ENCODE results near the gene ARHGAP29. TPM values are rescaled to one million over a fixed set of nuclear protein-coding genes. Genes with fewer than 3 reads are reported as not detected.
"Not testable (repeated sequence)": the region's sequence is repeated elsewhere in the genome, so short reads cannot be mapped to it uniquely, and the experiment has no call there.

ARHGAP29 gene
- polyA plus RNA-seq, 1 experiment, result 30.4 TPM

- POLR2A ChIA-PET, result no interaction called here
These were observed 58.5 kb downstream of the ARHGAP29 start for GRCh38 chr1:94178901-94179300.

GRCh38 chr1:94169126-94169525 is 68.3 kb downstream of the ARHGAP29 start:
- no peak for DNase-seq (ENCODE audit: low read depth, low spot score)
- no peaks in the 10 kb centered on the region for H3K27me3 ChIP-seq (ENCODE audit: control insufficient read depth, insufficient read depth, low read length)
- no peak for TF ChIP-seq CTCF (IDR thresholded peaks at IDR 0.05; ENCODE audit: low read depth, low read length)
- H3K27ac ChIP-seq (ENCODE audit: low read depth, low read length), result no peak overlapping the region
- no peak overlapping the region for H3K4me3 ChIP-seq (ENCODE audit: low read depth, low read length)
- ChIA-PET CTCF (interaction anchor here (0.5 to 1.1 kb wide), 3 partner anchors 69 to 273 kb away, joined by 5 to 10 read pairs (median 5); no protein-coding TSS in a partner anchor), POLR2A (no interaction called here)
- H3K9me3 ChIP-seq (ENCODE audit: control insufficient read depth, insufficient read depth, low read length), result peaks cover 4% of the 10 kb centered on the region; the same call in 1 of the 2 replicates

More at GRCh38 chr1:94178901-94179300, 58.5 kb downstream of the ARHGAP29 start:
- no peak for DNase-seq (ENCODE audit: low read depth, low spot score)
- H3K9me3 ChIP-seq (ENCODE audit: control insufficient read depth, insufficient read depth, low read length), result no peaks in the 10 kb centered on the region
- no peak overlapping the region for H3K4me3 ChIP-seq (ENCODE audit: low read depth, low read length)
- CTCF ChIA-PET, result interaction anchor here (0.8 to 1.0 kb wide), 3 partner anchors 114 to 157 kb away, joined by 3 to 5 read pairs (median 3); no protein-coding TSS in a partner anchor
- no peak for TF ChIP-seq CTCF (IDR thresholded peaks at IDR 0.05; ENCODE audit: low read depth, low read length)
- no peak overlapping the region for H3K27ac ChIP-seq (ENCODE audit: low read depth, low read length)
- no peaks in the 10 kb centered on the region for H3K27me3 ChIP-seq (ENCODE audit: control insufficient read depth, insufficient read depth, low read length)

- DNase-seq (ENCODE audit: low read depth, low spot score), result no peak
- Histone ChIP-seq H3K27ac (ENCODE audit: low read depth, low read length) (no peak overlapping the region), H3K4me3 (ENCODE audit: low read depth, low read length) (no peak overlapping the region), H3K27me3 (ENCODE audit: control insufficient read depth, insufficient read depth, low read length) (no peaks in the 10 kb centered on the region), H3K9me3 (ENCODE audit: control insufficient read depth, insufficient read depth, low read length) (peaks cover 4% of the 10 kb centered on the region)
- TF ChIP-seq CTCF (IDR thresholded peaks at IDR 0.05; ENCODE audit: low read depth, low read length), result no peak
- ChIA-PET CTCF (no interaction called here), POLR2A (no interaction called here)
These were observed 71.5 kb downstream of the ARHGAP29 start for GRCh38 chr1:94165843-94166242.

DNA sequence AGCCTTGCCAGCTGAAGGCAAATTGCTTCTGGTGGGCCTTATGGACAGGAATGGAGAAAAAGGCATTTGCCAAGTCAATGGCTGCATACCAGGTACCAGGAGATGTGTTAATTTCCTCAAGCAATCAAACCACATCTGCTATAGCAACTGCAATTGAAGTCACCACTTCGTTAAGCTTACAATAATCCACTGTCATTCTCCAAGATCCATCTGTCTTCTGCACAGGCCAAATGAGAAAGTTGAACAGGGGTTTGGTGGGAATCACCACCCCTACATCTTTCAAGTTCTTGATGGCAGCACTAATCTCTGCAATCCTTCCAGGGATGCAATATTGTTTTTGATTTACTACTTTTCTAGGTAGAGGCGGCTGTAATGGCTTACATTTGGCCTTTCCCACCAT is 72.5 kb downstream of the ARHGAP29 start:
- DNase-seq (ENCODE audit: low read depth, low spot score); H3K27ac ChIP-seq (ENCODE audit: low read depth, low read length); H3K9me3 ChIP-seq (ENCODE audit: control insufficient read depth, insufficient read depth, low read length); POLR2A ChIA-PET; H3K4me3 ChIP-seq (ENCODE audit: low read depth, low read length); H3K27me3 ChIP-seq (ENCODE audit: control insufficient read depth, insufficient read depth, low read length): not testable (repeated sequence)
- CTCF ChIA-PET, result interaction anchor here (0.6 kb wide), 1 partner anchor 254 kb away, joined by 5 read pairs; no protein-coding TSS in a partner anchor

DNA sequence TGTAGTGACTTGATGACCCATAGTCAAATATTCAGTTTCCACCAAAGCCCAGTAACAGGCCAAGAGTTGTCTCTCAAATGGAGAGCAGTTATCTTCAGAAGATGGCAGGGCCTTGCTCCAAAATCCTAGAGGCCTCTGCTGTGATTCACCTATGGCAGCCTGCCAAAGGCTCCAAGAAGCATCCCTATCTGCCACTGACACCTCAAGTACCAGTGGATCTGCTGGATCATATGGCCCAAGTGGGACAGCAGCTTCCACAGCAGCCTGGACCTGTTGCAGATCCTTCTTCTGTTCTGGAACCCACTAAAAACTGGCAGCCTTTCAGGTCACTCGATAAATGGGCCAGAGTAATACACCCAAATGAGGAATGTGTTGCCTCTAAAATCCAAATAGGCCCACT is 73.3 kb downstream of the ARHGAP29 start:
- DNase-seq (ENCODE audit: low read depth, low spot score); H3K4me3 ChIP-seq (ENCODE audit: low read depth, low read length); H3K9me3 ChIP-seq (ENCODE audit: control insufficient read depth, insufficient read depth, low read length); POLR2A ChIA-PET; CTCF ChIA-PET; H3K27ac ChIP-seq (ENCODE audit: low read depth, low read length); H3K27me3 ChIP-seq (ENCODE audit: control insufficient read depth, insufficient read depth, low read length): not testable (repeated sequence)

DNA sequence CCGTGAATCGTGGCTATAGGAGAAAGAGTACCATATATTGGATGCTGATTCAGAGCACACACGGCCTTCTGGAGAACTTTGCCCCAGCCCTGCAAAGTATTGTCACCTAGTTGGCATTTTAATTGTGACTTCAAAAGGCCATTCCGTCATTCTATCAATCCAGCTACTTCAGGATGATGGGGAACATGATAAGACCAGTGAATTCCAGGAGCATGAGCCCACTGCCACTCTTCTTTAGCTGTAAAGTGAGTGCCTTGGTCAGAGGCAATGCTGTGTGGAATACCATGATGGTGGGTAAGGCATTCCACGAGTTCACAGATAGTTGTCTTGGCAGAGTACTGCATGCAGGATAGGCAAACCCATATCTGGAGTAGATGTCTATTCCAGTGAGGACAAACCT is 74.1 kb downstream of the ARHGAP29 start:
- H3K4me3 ChIP-seq (ENCODE audit: low read depth, low read length); CTCF ChIA-PET; DNase-seq (ENCODE audit: low read depth, low spot score); H3K9me3 ChIP-seq (ENCODE audit: control insufficient read depth, insufficient read depth, low read length); POLR2A ChIA-PET; H3K27ac ChIP-seq (ENCODE audit: low read depth, low read length); H3K27me3 ChIP-seq (ENCODE audit: control insufficient read depth, insufficient read depth, low read length): not testable (repeated sequence)

All from AG04450 (cell line).